C4-2B (cell line): Measurements from ENCODE around the gene HADH.

Source experiments
- CTCF ChIP-seq: fragments of 450-650 bp; conservative IDR thresholded peaks from 2 replicates; pipeline ENCODE4 v1.5.1; 2017; ENCODE audit warnings: mild to moderate bottlenecking
- ZFX ChIP-seq: fragments of 450-650 bp; IDR thresholded peaks from 2 replicates; pipeline ENCODE4 v1.6.1; 2017

- TF ChIP-seq CTCF (no peak), ZFX (no peak)
These were observed 58.5 kb downstream of the HADH start for GRCh38 chr4:108048157-108048556.
